NCI-H2196 (cell line): ENCODE measurements around the gene MYLK.
"Not testable (repeated sequence)": the region's sequence is repeated elsewhere in the genome, so short reads cannot be mapped to it uniquely, and the experiment has no call there.

Experiments used
- DNase-seq: peaks from one replicate; lab custom pipeline; 2025; ENCODE audit not compliant: unreplicated experiment; lab: John Stamatoyannopoulos, UW

Gene MYLK

GRCh38 chr3:123706871-123707270 is 177.3 kb downstream of the MYLK start:
- no peak for DNase-seq

- DNase-seq = no peak
Observed at GRCh38 chr3:123705488-123706285, 178.4 kb downstream of the MYLK start.

- DNase-seq = not testable (repeated sequence)
Observed at GRCh38 chr3:123703663-123704062, 180.5 kb downstream of the MYLK start.

GRCh38 chr3:123702720-123703119 is 181.4 kb downstream of the MYLK start:
- no peak for DNase-seq

- peak; percentile 68 for DNase-seq
Observed at GRCh38 chr3:123702057-123702456, 182.1 kb downstream of the MYLK start.

- DNase-seq = no peak
Observed at GRCh38 chr3:123700791-123701722, 183.1 kb downstream of the MYLK start.

GRCh38 chr3:123698813-123699212 is 185.3 kb downstream of the MYLK start:
- no peak for DNase-seq

- DNase-seq = no peak
Observed at GRCh38 chr3:123696808-123697207, 187.3 kb downstream of the MYLK start.

GRCh38 chr3:123695731-123696640 is 188.1 kb downstream of the MYLK start:
- DNase-seq = no peak

GRCh38 chr3:123695152-123695551 is 189.0 kb downstream of the MYLK start:
- DNase-seq = no peak

- no peak for DNase-seq
Observed at GRCh38 chr3:123694366-123695087, 189.6 kb downstream of the MYLK start.

- no peak for DNase-seq
Observed at GRCh38 chr3:123693584-123694190, 190.4 kb downstream of the MYLK start.

- no peak for DNase-seq
Observed at GRCh38 chr3:123692671-123693070, 191.5 kb downstream of the MYLK start.

GRCh38 chr3:123692041-123692440 is 192.1 kb downstream of the MYLK start:
- DNase-seq = no peak

- no peak for DNase-seq
Observed at GRCh38 chr3:123689831-123690230, 194.3 kb downstream of the MYLK start.

- no peak for DNase-seq
Observed at GRCh38 chr3:123688241-123688747, 195.8 kb downstream of the MYLK start.

GRCh38 chr3:123687286-123687685 is 196.8 kb downstream of the MYLK start:
- no peak for DNase-seq

GRCh38 chr3:123686251-123686650 is 197.9 kb downstream of the MYLK start:
- DNase-seq = no peak

- DNase-seq = no peak
Observed at GRCh38 chr3:123685780-123686179, 198.4 kb downstream of the MYLK start.

GRCh38 chr3:123684636-123685035 is 199.5 kb downstream of the MYLK start:
- DNase-seq = no peak
